Measurements from ENCODE around the gene MARK1.
"Not testable (repeated sequence)": the region's sequence is repeated elsewhere in the genome, so short reads cannot be mapped to it uniquely, and the experiment has no call there.

Gene MARK1

DNA sequence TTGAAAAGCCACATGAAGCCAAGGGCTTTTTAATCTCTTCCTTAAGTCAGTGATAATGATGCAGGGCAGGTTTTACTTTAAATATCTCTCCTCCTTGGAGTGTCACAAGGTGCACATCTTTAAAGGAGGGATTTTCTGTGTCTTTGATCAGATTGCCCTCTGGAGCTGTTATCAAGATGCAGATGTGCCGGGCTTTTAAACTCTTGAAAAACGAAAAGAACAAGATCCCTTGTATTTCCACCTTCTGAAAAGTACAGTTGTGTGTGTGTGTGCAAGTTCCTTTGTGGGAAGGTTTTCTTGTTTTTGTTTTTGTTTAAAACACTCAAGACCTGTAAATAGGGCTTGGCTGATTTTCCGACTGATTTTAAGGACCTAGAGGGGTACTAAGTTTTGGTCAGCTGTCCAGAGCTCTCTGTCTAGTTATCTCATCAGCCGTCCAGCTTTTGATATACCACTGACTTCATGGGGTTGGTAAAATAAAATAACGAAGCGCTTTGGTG is 1.6 kb downstream of the MARK1 start:
- no peak for DNase-seq

DNA sequence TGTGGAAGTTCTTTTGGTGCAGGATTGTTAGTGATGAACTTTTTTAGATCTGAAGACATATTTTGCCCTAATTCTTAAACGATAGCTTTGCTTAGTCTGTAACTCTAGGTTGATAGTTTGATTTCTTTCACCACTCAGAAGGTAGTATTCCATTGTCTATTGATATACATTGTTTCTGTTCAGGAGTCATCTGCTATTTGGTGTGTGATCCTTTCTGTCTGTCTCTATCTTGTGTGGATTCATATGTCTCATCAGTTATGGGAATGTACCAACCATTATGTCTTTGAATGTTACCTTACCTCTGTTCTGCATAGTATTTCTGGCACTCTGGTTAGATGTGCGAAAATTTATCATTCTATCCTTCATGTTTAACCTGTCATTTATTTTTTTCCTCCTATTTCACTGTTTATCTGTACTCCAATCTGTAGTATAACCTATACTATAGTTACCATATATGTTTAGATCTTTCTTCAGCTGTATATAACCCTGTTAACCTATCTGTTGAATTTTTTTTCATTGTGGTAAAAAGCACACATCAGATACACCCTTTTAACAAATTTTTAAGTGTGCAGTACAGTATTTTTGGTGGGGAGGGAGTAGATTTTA is 5.7 kb downstream of the MARK1 start:
- no peak for DNase-seq

DNA sequence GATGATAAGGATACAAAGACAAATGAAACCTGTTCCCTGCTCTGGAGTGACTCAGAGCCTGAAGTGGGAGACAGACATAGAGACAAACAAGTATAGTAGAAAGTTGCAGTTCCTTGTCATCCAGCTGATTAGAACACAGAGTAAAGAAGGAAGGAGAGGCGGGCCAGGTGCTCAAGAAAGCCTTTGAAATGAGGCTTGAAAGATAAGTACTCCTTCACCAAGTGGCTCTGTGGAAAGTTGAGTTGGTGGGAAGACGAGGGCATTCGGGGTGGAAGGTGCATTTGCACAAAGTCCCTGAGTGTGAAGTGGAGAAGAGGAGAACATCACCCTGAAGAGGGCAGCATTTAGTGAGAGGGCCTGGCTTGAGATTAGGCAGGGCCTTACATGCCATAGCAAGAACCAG is 17.0 kb downstream of the MARK1 start:
- no peak for DNase-seq

DNA sequence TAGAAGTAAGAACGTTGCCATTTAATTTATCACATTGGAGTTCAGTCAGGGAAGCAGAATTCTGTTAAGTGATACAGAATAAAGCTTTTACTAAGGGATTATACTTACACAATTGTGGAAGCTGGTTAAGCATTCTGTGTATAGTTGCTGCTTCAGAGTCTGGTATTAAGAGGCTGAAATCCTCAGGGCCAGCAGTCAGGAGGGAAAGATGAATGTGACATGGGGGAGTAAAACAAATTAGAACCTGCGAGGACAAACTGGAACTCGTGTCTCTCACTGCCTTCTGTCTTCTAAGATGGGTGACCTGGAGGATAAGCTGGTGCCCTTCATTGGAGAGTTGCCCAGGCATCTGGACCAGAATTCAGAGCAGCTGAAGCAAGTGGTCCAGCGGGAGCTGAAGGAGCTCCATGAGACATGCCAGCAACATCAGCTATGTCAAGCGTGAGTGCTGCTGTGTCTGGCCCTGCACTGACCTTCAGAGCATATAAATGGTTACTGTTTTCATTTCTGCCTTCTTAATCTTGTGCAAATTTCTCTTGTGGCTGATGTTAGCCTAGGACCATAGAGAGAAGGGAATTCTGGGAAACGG is 23.0 kb downstream of the MARK1 start:
- DNase-seq, result no peak

DNA sequence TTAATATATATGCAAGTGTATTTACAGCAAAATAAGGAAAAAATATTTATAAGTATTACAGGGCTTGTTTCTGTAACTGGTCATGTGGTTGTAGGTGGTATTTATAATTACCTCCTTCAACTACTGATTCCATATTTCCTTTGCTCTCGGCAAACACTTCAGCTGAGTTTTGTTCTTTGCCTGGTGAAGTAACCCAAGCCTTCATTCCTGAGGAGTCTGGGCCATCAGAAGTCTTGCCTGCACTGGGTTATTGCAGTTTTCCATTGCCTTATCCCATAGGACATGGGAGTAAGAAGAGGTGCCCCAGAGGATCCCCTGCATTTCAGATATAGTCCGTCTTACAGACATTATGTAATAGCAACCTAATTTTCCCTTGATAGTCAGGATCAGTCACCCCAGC is 23.8 kb downstream of the MARK1 start:
- no peak for DNase-seq

DNA sequence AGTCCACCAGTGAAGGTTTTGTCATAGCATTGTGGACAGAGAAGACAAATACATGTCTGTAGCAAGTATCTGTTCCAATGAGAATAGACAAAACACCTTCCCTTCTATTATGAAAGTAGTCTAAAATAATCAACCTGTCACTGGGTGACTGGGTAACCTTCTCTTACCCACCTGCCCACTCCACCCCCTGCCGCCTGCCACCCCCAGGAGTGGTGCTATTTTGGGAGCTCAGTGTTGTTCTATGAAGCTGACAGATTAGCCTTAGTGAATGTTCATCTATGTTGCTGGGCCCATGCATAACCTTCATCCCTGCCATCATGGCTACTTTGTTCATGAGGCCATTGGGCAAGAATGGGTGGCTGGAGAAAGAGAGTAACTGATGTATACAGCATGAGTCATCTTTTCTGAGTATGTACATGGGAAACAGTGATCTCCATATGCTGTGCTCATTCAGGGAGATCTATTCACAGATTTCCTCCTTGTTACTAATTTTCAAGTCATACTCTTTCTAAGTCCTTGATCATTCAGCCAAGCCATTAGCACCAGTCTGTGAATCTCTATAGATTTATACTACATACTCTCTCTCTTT is 24.8 kb downstream of the MARK1 start:
- DNase-seq, result no peak

DNA sequence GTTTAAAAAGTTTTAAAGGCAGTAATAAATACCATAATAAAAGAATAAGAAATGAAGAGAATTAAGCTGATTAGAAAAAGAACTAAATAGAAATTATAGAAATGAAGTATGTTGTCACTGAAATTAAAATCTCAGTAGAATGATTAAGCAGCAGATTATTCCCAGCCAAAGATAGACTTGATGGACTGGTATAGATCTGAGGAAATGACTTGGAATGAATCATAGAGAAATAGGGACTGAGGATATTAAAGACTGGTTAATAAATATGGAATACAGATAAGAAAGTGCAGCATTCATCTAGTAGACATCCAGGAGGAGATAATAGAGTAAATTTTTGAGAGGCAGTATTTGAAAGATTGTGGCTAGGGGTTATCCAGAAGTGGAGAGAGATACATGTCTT is 28.7 kb downstream of the MARK1 start:
- no peak for DNase-seq

DNA sequence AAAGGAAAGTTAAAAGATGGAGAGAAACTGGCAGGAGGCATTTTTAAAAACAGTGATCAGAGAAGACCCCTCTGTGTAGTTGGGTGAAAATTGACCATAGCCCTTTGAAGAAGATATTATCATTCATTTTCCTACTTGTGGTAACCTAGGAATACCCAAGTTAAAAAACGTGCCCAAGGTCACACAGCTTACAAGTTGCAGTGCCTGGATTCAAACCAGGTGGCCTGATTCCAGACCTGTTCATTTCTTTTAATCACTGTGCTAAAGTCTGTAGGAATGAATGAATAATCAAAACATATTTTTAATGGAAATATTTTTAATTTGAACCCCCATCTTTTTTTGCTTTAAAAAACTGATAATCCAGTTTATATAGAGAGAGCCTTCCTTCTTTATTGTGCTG is 35.6 kb downstream of the MARK1 start:
- DNase-seq, result no peak

DNA sequence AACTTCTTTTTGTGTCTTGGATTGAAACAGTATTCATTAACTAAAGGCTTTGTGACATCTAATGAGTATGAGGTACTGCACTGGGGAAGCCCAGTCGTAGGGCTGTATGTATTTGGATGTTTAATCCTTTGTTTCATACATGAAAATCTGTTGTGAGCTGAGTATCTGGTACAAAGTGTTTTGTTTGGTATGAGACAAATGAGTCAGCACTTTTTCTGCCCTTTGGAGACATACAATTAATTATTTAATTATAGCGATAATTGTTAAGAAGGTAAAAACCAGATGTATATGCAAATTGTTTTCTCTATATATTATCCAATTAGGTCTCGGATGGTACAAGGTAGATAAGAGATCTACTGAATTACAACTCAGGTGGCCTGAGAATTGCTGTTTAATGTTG is 36.3 kb downstream of the MARK1 start:
- no peak for DNase-seq

DNA sequence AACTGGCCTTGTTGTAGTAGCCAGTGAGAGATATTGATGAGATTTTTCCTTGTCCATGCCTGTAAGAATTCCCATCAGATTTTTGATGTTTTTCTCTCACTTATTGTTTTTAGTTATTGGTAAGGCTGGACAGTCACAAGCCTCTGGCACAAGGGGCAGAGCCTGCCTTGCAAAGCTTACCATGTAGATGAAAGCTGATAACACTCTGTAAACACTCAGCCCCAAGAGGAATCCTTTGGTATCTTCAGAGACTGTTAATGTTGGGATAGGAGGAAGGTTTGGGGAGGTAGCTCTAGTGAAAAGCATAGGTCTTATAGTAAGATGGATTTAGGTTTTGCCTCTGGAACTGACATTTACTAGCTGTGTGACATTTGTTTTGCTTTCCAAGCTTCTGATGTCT is 37.7 kb downstream of the MARK1 start:
- no peak for DNase-seq

DNA sequence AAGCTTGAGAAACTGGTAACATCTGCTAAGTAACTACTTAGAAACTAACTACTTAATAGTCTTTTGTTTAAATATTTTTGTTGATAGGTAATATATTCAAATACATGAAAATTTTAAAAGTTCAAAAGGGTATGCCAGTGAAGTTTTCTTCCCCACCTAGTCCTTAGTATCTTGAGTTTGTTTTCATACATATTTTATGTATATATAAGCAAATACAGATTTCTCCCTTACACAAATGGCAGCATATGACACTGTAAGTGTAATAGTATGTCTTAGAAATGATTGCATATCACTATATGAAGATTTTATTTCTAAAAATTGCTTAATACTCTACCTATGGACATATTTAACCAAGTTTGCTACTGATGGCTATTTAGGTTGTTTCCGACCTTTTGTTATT is 38.9 kb downstream of the MARK1 start:
- DNase-seq, result no peak

DNA sequence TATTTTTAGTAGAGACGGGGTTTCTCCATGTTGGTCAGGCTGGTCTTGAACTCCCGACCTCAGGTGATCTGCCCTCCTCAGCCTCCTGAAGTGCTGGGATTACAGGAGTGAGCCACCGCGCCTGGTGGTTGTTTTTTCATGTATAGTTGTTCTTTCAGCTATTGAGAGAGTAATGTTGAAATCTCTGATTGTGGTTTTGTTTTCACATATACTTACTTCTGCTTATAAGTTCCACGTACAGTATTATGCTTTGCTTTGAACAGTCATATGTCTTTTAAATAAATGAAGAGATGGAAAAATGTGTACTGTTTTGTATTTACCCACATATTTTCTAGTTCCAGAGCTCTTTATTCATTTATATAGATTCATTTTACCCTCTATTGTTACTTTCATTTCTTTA is 44.5 kb downstream of the MARK1 start:
- peak; percentile 71 for DNase-seq

DNA sequence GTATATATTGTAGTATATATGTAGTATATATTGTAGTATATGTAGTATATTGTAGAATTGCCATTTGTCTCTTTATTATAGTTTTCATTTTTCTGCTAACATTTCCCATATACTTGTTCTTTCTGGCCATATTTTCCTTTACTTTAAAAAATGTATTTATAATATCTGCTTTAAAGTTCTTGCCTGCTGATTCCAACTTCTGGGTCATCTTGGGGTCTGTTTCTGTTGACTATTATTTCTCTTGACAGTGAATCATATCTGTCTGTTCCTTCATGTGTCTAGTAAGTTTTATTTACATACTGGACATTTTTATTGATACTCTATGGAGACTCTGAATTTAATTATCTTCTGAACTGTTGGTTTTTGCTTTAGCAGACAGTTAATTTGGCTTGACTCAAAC is 45.9 kb downstream of the MARK1 start:
- no peak for DNase-seq

DNA sequence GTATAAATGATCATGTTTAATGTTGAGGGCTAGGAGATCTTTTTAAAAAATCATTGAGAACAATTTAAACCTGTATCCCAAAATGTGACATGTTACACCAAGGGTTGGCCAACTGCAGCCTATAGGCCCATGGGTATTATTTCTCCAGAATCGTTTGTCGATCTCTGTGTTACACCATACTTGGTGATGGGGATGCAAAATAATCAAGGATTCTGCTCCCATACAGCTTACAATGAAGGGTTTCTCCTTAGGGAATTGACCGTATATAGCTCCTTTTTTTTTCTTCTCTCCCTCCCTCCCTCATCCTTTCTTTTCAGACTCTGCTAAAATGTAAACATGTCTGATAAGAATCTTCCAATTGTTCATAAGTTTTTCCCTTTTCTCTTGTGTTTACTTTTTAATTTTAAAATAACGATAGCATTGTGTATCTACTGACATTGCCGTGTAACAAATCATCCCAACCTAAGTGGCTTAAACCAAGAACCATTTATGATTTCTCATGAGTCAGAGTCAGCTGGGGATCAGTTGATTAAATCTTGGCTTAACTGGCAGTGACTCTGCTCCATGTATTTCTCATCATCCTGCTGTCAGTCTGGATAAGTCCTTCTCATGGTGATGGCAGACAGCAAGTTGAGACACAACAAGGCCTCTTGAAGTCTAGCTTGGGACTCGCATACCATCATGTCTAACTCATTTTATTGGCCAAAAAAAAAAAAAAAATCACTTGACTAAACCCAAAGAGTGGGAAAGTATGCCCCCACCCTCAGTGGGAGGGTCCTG is 48.0 kb downstream of the MARK1 start:
- no peak for DNase-seq

DNA sequence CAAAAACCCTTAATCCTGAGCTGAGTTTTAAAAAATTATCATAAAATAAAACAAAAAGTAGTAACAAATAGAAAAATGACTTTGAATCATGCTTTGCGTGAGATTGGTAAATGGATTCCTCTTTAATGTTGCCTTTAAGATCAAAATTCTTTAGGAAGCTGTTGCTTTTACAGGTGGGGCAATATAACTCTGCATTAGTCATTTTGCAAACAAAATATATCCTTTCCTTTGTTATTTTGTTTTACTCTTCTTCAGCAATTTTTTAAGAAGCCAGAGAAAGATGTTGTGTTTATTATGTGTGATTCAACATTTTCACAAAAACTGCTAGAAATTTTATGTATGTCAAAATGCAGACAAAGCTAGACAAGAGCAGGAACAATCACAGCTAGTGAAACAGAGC is 50.0 kb downstream of the MARK1 start:
- no peak for DNase-seq

DNA sequence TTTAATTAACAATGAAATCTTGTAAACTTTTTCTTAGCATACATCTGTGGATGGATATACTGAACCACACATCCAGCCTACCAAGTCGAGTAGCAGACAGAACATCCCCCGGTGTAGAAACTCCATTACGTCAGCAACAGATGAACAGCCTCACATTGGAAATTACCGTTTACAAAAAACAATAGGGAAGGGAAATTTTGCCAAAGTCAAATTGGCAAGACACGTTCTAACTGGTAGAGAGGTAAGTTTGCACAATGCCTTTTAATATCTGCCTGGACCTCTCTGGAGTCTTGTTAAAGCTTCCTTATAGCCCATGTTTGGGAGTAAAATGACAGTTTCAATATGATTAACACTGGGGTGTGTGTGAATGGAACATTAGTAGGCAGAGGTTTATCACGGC is 51.4 kb downstream of the MARK1 start:
- DNase-seq, result no peak

DNA sequence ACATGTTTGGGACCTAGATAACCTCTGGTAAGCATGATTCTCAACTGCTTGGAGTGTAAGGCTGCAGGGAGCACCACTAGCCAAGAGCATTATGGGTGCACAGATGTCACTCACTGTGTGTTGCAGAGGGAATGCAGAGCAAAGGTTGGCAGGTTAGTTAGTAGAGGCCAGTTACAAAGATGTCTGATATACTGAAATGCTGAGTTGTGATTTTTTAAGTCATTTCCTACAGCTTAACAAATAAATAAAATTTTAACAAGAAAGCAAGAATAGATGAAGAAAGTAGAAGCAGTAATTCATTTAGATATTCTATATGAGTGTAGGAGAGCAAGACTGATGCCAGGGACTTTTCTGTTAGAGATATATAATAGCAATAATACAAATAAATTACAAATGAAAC is 64.8 kb downstream of the MARK1 start:
- no peak for DNase-seq

DNA sequence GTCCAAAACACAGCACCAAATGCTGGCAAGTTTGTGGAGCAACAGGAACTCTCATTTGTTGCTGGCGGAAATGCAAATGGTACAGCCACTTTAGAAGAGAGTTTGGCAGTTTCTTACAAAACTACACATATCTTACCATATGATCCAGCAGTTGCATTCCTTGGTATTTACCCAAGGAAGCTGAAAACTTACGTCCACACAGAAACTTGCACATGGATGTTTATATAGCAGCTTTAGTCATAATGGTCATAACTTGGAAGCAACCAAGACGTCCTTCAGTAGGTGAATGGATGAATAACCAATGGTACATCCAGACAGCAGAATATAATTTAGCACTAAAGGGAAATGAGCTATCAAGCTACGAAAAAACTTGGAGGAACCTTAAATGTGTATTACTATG is 66.4 kb downstream of the MARK1 start:
- no peak for DNase-seq

DNA sequence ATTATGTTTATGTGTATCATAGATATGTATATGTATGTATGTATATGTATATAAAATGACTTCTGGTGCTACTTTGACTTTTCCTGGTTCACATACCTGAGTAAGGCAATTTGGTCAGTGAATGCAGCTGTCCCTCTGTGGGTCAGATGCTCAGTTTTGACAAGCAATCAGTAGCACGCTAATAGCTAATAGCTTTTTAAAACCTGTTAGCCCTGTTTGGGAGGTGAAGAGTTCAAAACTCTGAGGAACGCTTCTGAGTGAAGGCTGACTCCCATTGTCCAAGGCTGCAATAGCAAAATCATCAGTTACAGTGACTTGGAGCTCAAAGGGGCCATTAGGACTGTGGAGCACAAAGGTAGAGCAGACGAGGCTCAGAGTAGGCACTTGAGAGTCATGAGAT is 67.2 kb downstream of the MARK1 start:
- no peak for DNase-seq

DNA sequence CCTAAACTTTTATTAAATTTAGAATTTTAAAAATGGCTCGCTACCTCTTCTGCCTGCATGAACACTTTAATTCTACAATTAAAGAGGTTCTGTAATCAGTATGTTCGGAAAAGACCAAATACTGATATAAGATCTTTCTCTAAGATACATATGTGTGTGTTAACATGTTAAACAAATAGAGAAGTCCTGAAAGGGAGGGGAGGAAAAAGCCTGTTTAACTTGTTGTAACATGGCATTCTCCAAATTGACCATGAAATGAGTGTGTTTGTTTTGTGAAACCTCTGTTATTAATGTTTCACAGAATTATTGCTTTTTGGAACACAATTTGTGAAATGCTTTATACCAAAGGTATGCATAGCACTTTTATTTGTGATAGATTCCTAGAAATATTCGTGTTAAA is 77.0 kb downstream of the MARK1 start:
- no peak for DNase-seq

DNA sequence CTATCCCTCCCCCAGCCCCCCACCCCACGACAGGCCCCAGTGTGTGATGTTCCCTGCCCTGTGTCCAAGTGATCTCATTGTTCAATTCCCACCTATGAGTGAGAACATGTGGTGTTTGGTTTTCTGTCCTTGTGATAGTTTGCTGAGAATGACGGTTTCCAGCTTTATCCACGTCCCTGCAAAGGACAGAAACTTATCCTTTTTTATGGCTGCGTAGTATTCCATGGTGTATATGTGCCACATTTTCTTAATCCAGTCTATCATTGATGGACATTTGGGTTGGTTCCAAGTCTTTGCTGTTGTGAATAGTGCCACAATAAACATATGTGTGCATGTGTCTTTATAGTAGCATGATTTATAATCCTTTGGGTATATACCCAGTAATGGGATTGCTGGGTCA is 77.7 kb downstream of the MARK1 start:
- not testable (repeated sequence) for DNase-seq

DNA sequence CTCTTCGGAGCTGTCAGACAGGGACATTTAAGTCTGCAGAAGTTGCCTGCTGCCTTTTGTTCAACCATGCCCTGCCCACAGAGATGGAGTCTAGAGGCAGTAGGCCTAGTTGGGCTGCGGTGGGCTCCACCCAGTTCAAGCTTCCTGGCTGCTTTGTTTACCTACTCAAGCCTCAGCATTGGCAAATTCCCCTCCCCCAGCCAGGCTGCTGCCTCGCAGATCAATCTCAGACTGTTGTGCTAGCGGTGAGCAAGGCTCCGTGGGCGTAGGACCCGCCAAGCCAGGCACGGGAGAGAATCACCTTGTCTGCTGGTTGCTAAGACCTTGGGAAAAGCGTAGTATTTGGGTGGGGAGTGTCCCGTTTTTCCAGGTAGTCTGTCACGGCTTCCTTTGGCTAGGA is 83.2 kb downstream of the MARK1 start:
- DNase-seq, result not testable (repeated sequence)

DNA sequence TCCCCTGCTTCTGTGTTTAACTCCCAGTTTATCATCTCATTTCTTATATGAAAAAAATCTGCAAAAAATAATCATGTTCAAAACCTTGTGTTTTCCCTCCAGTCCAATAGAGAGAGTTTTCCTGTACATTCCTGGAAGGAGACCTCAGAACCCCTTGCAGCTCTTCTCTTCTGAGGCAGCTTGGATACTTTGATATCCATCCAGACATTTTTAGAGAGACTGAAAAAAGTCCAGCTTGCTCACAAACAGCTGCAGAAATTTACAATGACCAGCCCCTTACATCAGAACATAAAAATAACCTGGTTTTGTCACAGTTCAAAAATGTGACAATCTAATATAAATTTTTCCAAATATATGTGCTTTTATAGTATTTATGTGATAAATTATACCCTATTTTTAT is 88.9 kb downstream of the MARK1 start:
- DNase-seq, result no peak

DNA sequence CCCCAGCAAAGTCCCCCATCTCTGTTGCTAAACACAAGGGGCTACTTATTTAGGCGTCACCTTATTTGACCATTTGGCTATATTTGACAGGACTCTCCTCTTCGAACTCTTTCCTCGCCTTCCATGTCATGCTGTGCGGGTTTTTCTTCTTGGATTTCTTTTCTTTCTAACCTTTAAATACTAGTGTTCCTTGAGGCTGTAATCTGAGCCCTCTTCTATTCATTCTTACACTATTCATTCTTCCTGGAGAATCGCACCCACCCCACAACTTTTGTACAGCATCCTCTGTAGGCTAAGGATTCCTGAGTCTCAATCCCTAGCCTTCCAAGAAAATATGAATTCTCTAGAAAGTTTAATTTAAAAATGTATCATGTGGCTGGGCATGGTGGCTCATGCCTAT is 100.5 kb downstream of the MARK1 start:
- DNase-seq, result no peak
